Measurements from ENCODE around the gene PDZD11. TPM values are rescaled to one million over a fixed set of nuclear protein-coding genes. Genes with fewer than 3 reads are reported as not detected.
"Not testable (repeated sequence)": the region's sequence is repeated elsewhere in the genome, so short reads cannot be mapped to it uniquely, and the experiment has no call there.

PDZD11 gene
- total RNA-seq, 1 experiment from 2014 or later: 30.6 TPM

- Histone ChIP-seq H2AFZ (ENCODE audit: low read length) (no peak overlapping the region), H4K20me1 (ENCODE audit: control insufficient read depth, insufficient read depth, insufficient read length) (no peaks in the 10 kb centered on the region), H2BK12ac (ENCODE audit: insufficient read length, low read depth, low read length) (no peak overlapping the region), H2BK120ac (ENCODE audit: low read depth, low read length, poor library complexity, severe bottlenecking) (no peak overlapping the region), H4K8ac (replicated peaks; ENCODE audit: insufficient read length, low read depth, low read length) (no peak overlapping the region), H3K23ac (ENCODE audit: insufficient read length, low read depth, low read length) (no peak overlapping the region), H2AK5ac (ENCODE audit: insufficient read length, low read length) (no peak overlapping the region), H3K4me2 (ENCODE audit: insufficient read depth, insufficient read length, low read length) (no peak overlapping the region), H3K9ac (ENCODE audit: extremely low read depth, insufficient read length, low read length) (no peak overlapping the region), H3K27ac (ENCODE audit: insufficient read length, low read depth, low read length) (no peak overlapping the region), H3K4ac (ENCODE audit: low read depth, low read length) (no peak overlapping the region), H3K23me2 (ENCODE audit: insufficient read length, low read depth, low read length, poor library complexity, severe bottlenecking) (no peaks in the 10 kb centered on the region), H3K79me1 (ENCODE audit: insufficient read depth, low read depth, low read length, poor library complexity, severe bottlenecking) (no peaks in the 10 kb centered on the region), H3K56ac (ENCODE audit: insufficient read length, low read depth, low read length) (no peak overlapping the region), H3K27me3 (ENCODE audit: insufficient read depth, low read length) (no peaks in the 10 kb centered on the region), H3K9me3 (ENCODE audit: control insufficient read depth, low read depth, low read length) (peaks cover 3% of the 10 kb centered on the region), H4K91ac (ENCODE audit: insufficient read length, low read depth, low read length) (no peak overlapping the region), H2BK15ac (ENCODE audit: low read depth, low read length) (no peak overlapping the region), H3T11ph (ENCODE audit: low read length) (no peak overlapping the region), H3K14ac (ENCODE audit: insufficient read depth, low read length) (no peak overlapping the region), H3K18ac (ENCODE audit: insufficient read length, low read depth, low read length) (no peak overlapping the region), H2BK5ac (ENCODE audit: insufficient read length, low read length) (no peak overlapping the region), H3K79me2 (ENCODE audit: insufficient read depth, low read length) (no peaks in the 10 kb centered on the region), H3K4me1 (ENCODE audit: insufficient read depth, low read length) (no peaks in the 10 kb centered on the region), H2BK20ac (ENCODE audit: low read depth, low read length, poor library complexity, severe bottlenecking) (no peak overlapping the region), H4K5ac (ENCODE audit: insufficient read length, low read depth, low read length) (no peak overlapping the region)
- WGBS (ENCODE audit: extremely low coverage, insufficient read length, low lambda C conversion rate): no CpG with 5 or more reads among the region's 6 CpGs
- Mint-ChIP-seq H3K4me3 (no peak overlapping the region), H3K27ac (no peak overlapping the region), H3K36me3 (ENCODE audit: insufficient read depth in 1 of 3, low read depth in 3 of 3) (peaks cover 0 to 2% (median 0%) of the 10 kb centered on the region in 3 experiments; a peak in 2 of 7 replicates), H3K9me3 (peaks cover 49 to 61% of the 10 kb centered on the region in 2 experiments), H3K4me1 (peaks cover 17% of the 10 kb centered on the region in 2 experiments), H3K27me3 (ENCODE audit: low read depth) (no peaks in the 10 kb centered on the region)
- TF ChIP-seq CTCF (conservative IDR thresholded peaks at IDR 0.05): no peak
- DNase-seq: no peak
These were observed 44.8 kb downstream of the PDZD11 start for GRCh38 chrX:70244881-70245280.

- not testable (repeated sequence) for H2AK5ac ChIP-seq (ENCODE audit: insufficient read length, low read length); H3K27ac Mint-ChIP-seq; H3K14ac ChIP-seq (ENCODE audit: insufficient read depth, low read length); H3K4ac ChIP-seq (ENCODE audit: low read depth, low read length); H3K79me1 ChIP-seq (ENCODE audit: insufficient read depth, low read depth, low read length, poor library complexity, severe bottlenecking); H3K9ac ChIP-seq (ENCODE audit: extremely low read depth, insufficient read length, low read length); H3K4me3 Mint-ChIP-seq; H2BK5ac ChIP-seq (ENCODE audit: insufficient read length, low read length); H4K20me1 ChIP-seq (ENCODE audit: control insufficient read depth, insufficient read depth, insufficient read length); H4K5ac ChIP-seq (ENCODE audit: insufficient read length, low read depth, low read length); H2BK15ac ChIP-seq (ENCODE audit: low read depth, low read length); H3K56ac ChIP-seq (ENCODE audit: insufficient read length, low read depth, low read length); H2BK120ac ChIP-seq (ENCODE audit: low read depth, low read length, poor library complexity, severe bottlenecking); H3K36me3 Mint-ChIP-seq (ENCODE audit: insufficient read depth in 1 of 3, low read depth in 3 of 3); H2BK12ac ChIP-seq (ENCODE audit: insufficient read length, low read depth, low read length); H2BK20ac ChIP-seq (ENCODE audit: low read depth, low read length, poor library complexity, severe bottlenecking); H3K9me3 ChIP-seq (ENCODE audit: control insufficient read depth, low read depth, low read length); H3K4me2 ChIP-seq (ENCODE audit: insufficient read depth, insufficient read length, low read length); H4K8ac ChIP-seq (replicated peaks; ENCODE audit: insufficient read length, low read depth, low read length); H3K23ac ChIP-seq (ENCODE audit: insufficient read length, low read depth, low read length); H3K27ac ChIP-seq (ENCODE audit: insufficient read length, low read depth, low read length); H4K91ac ChIP-seq (ENCODE audit: insufficient read length, low read depth, low read length); H3K27me3 ChIP-seq (ENCODE audit: insufficient read depth, low read length); H2AFZ ChIP-seq (ENCODE audit: low read length); H3K79me2 ChIP-seq (ENCODE audit: insufficient read depth, low read length); H3K18ac ChIP-seq (ENCODE audit: insufficient read length, low read depth, low read length); H3K23me2 ChIP-seq (ENCODE audit: insufficient read length, low read depth, low read length, poor library complexity, severe bottlenecking); H3K4me1 ChIP-seq (ENCODE audit: insufficient read depth, low read length); DNase-seq; H3T11ph ChIP-seq (ENCODE audit: low read length); H3K27me3 Mint-ChIP-seq (ENCODE audit: low read depth)
- no CpG with 5 or more reads among the region's 5 CpGs for WGBS (ENCODE audit: extremely low coverage, insufficient read length, low lambda C conversion rate)
- H3K9me3 Mint-ChIP-seq: peaks cover 52 to 68% of the 10 kb centered on the region in 2 experiments
- H3K4me1 Mint-ChIP-seq: peaks cover 17% of the 10 kb centered on the region in 2 experiments
These were observed 46.1 kb downstream of the PDZD11 start for GRCh38 chrX:70243601-70244000.
